Astrocyte (in vitro differentiated cells and primary cell): ENCODE results near the gene TMSB10. TPM values are rescaled to one million over a fixed set of nuclear protein-coding genes. Genes with fewer than 3 reads are reported as not detected.
"Not testable (repeated sequence)": the region's sequence is repeated elsewhere in the genome, so short reads cannot be mapped to it uniquely, and the experiment has no call there.

Source experiments
- DNase-seq: peaks from one replicate; pipeline ENCODE4 v3.0.0-alpha.2; 2010; ENCODE audit warnings: low read depth
- FAIRE-seq: peaks from 2 replicates; lab custom pipeline; 2011; peaks lifted over from hg19 to GRCh38; lab: Jason Lieb, UNC
- H2AFZ ChIP-seq: 2 replicates; pipeline ENCODE4 v1.6.0; 2012; ENCODE audit warnings: low read depth, low read length, inconsistent platforms
- H3K27ac ChIP-seq: 2 replicates; pipeline ENCODE4 v1.5.1; 2011; ENCODE audit warnings: low read depth, low read length, inconsistent platforms
- H3K27me3 ChIP-seq: 2 replicates; pipeline ENCODE4 v1.6.0; 2011; ENCODE audit warnings: low read length, inconsistent platforms; ENCODE audit not compliant: insufficient read depth
- H3K36me3 ChIP-seq: 2 replicates; pipeline ENCODE4 v1.5.1; 2011; ENCODE audit warnings: low read length, inconsistent platforms; ENCODE audit not compliant: insufficient read depth
- H3K4me1 ChIP-seq: 2 replicates; pipeline ENCODE4 v1.5.1; 2011; ENCODE audit warnings: low read length, inconsistent platforms; ENCODE audit not compliant: insufficient read depth
- H3K4me2 ChIP-seq: 2 replicates; pipeline ENCODE4 v1.6.0; 2012; ENCODE audit warnings: low read length, inconsistent platforms
- H3K4me3 ChIP-seq: 2 replicates; pipeline ENCODE4 v1.5.1; 2011; ENCODE audit warnings: low read depth, mild to moderate bottlenecking, low read length, inconsistent platforms; ENCODE audit not compliant: insufficient read depth
- H3K79me2 ChIP-seq: 2 replicates; pipeline ENCODE4 v1.6.0; 2012; ENCODE audit warnings: mild to moderate bottlenecking, low read length, inconsistent platforms; ENCODE audit not compliant: insufficient read depth
- H3K9ac ChIP-seq: 2 replicates; pipeline ENCODE4 v1.6.0; 2012; ENCODE audit warnings: mild to moderate bottlenecking, low read length, inconsistent platforms
- H3K9me3 ChIP-seq: 2 replicates; pipeline ENCODE4 v1.5.1; 2012; ENCODE audit warnings: low read depth, mild to moderate bottlenecking, low read length, inconsistent platforms; ENCODE audit not compliant: insufficient read depth
- H4K20me1 ChIP-seq: 2 replicates; pipeline ENCODE4 v1.6.0; 2012; ENCODE audit warnings: low read length, inconsistent platforms; ENCODE audit not compliant: insufficient read depth
- H3K27ac Mint-ChIP-seq: one replicate; pipeline ENCODE4 v1.8.0; 2021; ENCODE audit warnings: mild to moderate bottlenecking, mixed read lengths; ENCODE audit not compliant: unreplicated experiment
- H3K27me3 Mint-ChIP-seq: one replicate; pipeline ENCODE4 v1.8.0; 2021; ENCODE audit warnings: low read depth, mixed read lengths; ENCODE audit not compliant: unreplicated experiment
- H3K36me3 Mint-ChIP-seq: one replicate; pipeline ENCODE4 v1.8.0; 2021; ENCODE audit warnings: low read depth, mixed read lengths; ENCODE audit not compliant: unreplicated experiment
- H3K4me1 Mint-ChIP-seq: one replicate; pipeline ENCODE4 v1.8.0; 2021; ENCODE audit warnings: low read depth, mixed read lengths; ENCODE audit not compliant: unreplicated experiment
- H3K4me3 Mint-ChIP-seq: one replicate; pipeline ENCODE4 v1.8.0; 2021; ENCODE audit warnings: mild to moderate bottlenecking, moderate library complexity, mixed read lengths; ENCODE audit not compliant: unreplicated experiment
- H3K9me3 Mint-ChIP-seq: one replicate; pipeline ENCODE4 v1.8.0; 2021; ENCODE audit warnings: mild to moderate bottlenecking, mixed read lengths; ENCODE audit not compliant: unreplicated experiment
- CTCF ChIP-seq: IDR thresholded peaks from 2 replicates; pipeline ENCODE4 v1.5.1; 2011; ENCODE audit warnings: low read depth, mild to moderate bottlenecking, inconsistent platforms, low read length, moderate library complexity; ENCODE audit not compliant: insufficient read depth
- EZH2 ChIP-seq: IDR thresholded peaks from 2 replicates; pipeline ENCODE4 v1.6.1; 2012; ENCODE audit warnings: mild to moderate bottlenecking, low read length, inconsistent platforms; ENCODE audit not compliant: insufficient read depth
- total RNA-seq: library from RNA; stranded (reverse); gene quantifications from 2 replicates; pipeline ENCODE4 v1.2.1, GENCODE V29; 2021

Gene TMSB10
- total RNA-seq, 1 donor from 2014 or later: 3,439 TPM

- Mint-ChIP-seq H3K27ac (no peak overlapping the region), H3K4me3 (no peak overlapping the region), H3K36me3 (no peaks in the 10 kb centered on the region), H3K4me1 (peaks cover 4% of the 10 kb centered on the region), H3K9me3 (peaks cover 4% of the 10 kb centered on the region), H3K27me3 (peaks cover 21% of the 10 kb centered on the region)
- H4K20me1 ChIP-seq: no peaks in the 10 kb centered on the region
- H3K27ac ChIP-seq: no peak overlapping the region
- H3K9ac ChIP-seq: no peak overlapping the region
- H3K27me3 ChIP-seq: no peaks in the 10 kb centered on the region
- no peak overlapping the region for H2AFZ ChIP-seq
- DNase-seq (no peak), FAIRE-seq (no peak)
- H3K9me3 ChIP-seq: no peaks in the 10 kb centered on the region
- no peak overlapping the region for H3K4me2 ChIP-seq
- no peaks in the 10 kb centered on the region for H3K79me2 ChIP-seq
- H3K4me3 ChIP-seq: no peak overlapping the region
- no peaks in the 10 kb centered on the region for H3K4me1 ChIP-seq
- TF ChIP-seq EZH2 (no peak), CTCF (no peak)
- H3K36me3 ChIP-seq: no peaks in the 10 kb centered on the region
These were observed 35.1 kb upstream of the TMSB10 start for GRCh38 chr2:84870306-84870705.

GRCh38 chr2:84872691-84873090, 32.8 kb upstream of the TMSB10 start:
- H3K79me2 ChIP-seq, H3K36me3 Mint-ChIP-seq, H3K27ac Mint-ChIP-seq, H3K4me3 Mint-ChIP-seq, H3K36me3 ChIP-seq, H3K27me3 ChIP-seq, H4K20me1 ChIP-seq, DNase-seq, H3K9me3 ChIP-seq, H3K4me1 ChIP-seq, H3K9ac ChIP-seq, H3K9me3 Mint-ChIP-seq, H2AFZ ChIP-seq, H3K4me2 ChIP-seq, FAIRE-seq, H3K4me3 ChIP-seq, H3K4me1 Mint-ChIP-seq, H3K27ac ChIP-seq: not testable (repeated sequence)
- peaks cover 38% of the 10 kb centered on the region for H3K27me3 Mint-ChIP-seq

- no peak overlapping the region for H3K27ac ChIP-seq
- DNase-seq: no peak
- H3K9ac ChIP-seq: no peak overlapping the region
- no peak for FAIRE-seq
- no peaks in the 10 kb centered on the region for H3K9me3 ChIP-seq
- Mint-ChIP-seq H3K4me3 (no peak overlapping the region), H3K36me3 (no peaks in the 10 kb centered on the region), H3K4me1 (peaks cover 4% of the 10 kb centered on the region), H3K27ac (no peak overlapping the region), H3K9me3 (peaks cover 4% of the 10 kb centered on the region), H3K27me3 (peaks cover 44% of the 10 kb centered on the region)
- no peaks in the 10 kb centered on the region for H3K36me3 ChIP-seq
- TF ChIP-seq CTCF (no peak), EZH2 (no peak)
- H3K79me2 ChIP-seq: no peaks in the 10 kb centered on the region
- H2AFZ ChIP-seq: no peak overlapping the region
- H3K4me3 ChIP-seq: no peak overlapping the region
- peaks cover 4% of the 10 kb centered on the region for H3K27me3 ChIP-seq
- H3K4me1 ChIP-seq: no peaks in the 10 kb centered on the region
- no peaks in the 10 kb centered on the region for H4K20me1 ChIP-seq
- H3K4me2 ChIP-seq: no peak overlapping the region
These were observed 32.1 kb upstream of the TMSB10 start for GRCh38 chr2:84873350-84873749.
